NCI-H82 (cell line): ENCODE data around the gene IAPP.
"Not testable (repeated sequence)": the region's sequence is repeated elsewhere in the genome, so short reads cannot be mapped to it uniquely, and the experiment has no call there.

Experiments
- DNase-seq: peaks from one replicate; lab custom pipeline; 2025; lab: John Stamatoyannopoulos, UW

IAPP gene

DNA sequence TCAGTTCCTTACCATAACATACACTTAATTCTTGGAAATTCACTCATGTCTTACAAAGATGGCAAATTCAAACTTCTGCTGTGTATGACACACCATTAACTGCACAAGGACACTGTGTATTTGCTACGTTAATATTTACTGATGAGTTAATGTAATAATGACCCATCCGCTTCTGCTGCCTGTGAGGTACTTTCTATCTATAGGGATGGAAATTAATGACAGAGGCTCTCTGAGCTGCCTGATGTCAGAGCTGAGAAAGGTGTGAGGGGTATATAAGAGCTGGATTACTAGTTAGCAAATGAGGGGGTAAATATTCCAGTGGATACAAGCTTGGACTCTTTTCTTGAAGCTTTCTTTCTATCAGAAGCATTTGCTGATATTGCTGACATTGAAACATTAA lies at the start of gene IAPP:
Gene IAPP, plus strand, starts transcription at position 301 of the 400 bp plus-strand sequence. CDS start 450 bp downstream, outside the sequence.
- no peak for DNase-seq

DNA sequence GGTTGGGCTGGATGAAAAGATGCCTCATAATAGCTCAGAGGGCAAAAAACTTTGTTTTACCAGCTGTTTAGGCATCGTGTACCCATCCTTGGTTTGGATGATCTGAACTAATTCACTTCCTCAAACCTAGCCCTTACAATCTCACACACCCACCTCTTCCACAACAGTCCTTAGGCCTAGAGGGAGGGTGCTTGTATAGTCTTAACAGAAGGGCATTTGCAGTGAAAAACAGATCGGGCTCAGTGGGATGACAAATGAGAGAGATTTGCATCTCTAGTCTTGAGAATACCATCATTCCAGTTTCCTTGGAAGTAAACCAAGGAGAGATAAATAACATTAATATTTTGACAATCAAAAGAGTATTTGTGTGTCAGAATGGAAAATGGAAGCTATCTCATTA lies 49.0 kb upstream of the IAPP start:
- DNase-seq: no peak

DNA sequence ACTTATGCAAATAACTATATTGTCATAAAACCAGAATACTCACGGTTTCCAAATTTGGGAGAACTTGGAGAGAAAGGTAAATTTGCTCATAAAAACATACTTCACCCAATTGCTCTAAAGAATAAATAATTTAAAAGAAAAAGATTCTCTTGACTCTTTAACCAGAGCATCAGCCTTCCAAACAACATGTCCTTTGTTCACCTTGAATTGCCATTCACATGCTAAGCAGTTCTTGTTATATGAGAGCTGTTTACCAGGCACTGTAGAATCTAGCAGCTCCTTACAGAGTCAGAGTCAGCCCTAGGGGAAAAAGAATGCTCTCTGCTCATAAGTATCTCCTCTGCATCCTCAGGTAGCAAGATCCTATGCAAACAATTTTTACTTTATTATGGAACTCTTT lies 48.2 kb upstream of the IAPP start:
- no peak for DNase-seq

DNA sequence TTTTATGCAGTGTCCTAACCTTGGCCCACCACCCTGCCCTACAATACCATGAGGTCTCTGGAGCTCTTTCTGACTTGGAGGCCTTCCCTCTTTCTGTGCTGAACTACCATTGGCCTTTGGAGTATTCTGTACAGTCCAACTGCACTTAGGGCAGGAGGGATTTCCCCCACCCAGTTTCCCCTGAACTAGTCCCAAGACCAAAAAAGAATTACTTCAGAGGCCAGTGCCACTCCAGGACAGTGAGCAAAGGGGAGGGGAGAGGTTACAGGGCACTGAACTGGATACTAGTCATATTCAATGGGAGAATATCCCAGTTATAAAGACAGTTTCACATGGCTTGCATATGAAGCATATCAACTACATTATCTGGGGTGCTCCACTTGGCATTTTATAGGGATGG lies 44.1 kb upstream of the IAPP start:
- no peak for DNase-seq

- DNase-seq: peak; percentile 53
Observed at GRCh38 chr12:21330682-21331253, 41.9 kb upstream of the IAPP start.

GRCh38 chr12:21334771-21335325 lies 37.9 kb upstream of the IAPP start, which contains the start of gene SLCO1A2:
Gene SLCO1A2 (minus strand): TSS chr12:21334917. CDS start chr12:21334647, 270 bp downstream.
- DNase-seq: no peak

DNA sequence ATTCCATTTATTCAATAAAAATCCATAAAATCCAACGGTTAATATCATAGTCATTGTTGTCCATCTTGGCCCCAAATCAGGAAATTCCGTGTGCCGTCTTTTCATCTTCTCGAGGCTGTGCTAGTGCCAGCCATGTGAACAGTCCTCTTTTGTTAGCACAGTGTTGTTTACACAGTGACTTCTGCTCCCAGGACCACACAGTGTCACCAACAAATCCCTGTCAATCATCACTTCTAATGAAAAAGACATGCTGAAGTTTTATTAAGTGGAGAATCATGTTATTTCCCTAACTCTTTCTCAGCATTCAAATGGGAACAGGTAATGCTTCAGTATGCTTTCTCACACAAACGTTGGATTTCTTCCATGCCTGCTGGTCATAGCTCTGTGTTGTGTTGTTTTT lies 36.0 kb upstream of the IAPP start:
- no peak for DNase-seq

GRCh38 chr12:21337453-21337852 lies 35.2 kb upstream of the IAPP start:
- DNase-seq: no peak

GRCh38 chr12:21337959-21338744 lies 34.5 kb upstream of the IAPP start:
- peak; percentile 86 for DNase-seq

- DNase-seq: no peak
Observed at GRCh38 chr12:21339921-21340320, 32.8 kb upstream of the IAPP start.

- no peak for DNase-seq
Observed at GRCh38 chr12:21340403-21340802, 32.3 kb upstream of the IAPP start.

DNA sequence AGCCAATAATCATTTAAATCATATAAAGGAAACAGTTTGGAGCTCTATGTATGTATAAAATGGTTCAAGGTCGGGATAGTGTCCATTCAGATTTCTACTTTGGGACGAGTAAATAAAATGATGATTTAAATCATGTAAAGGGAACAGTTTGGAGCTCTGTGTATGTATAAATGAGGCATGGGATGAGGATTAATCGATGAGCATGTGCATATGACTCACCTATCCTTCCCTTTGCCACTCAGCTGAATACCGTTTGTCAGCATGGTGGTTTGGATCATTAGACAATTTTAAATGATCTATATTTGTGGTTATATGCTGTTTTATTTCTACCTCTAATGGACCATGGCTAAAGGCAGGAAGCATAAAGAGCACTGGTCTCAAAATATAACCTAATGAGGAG lies 30.9 kb upstream of the IAPP start:
- DNase-seq: no peak

GRCh38 chr12:21343636-21344035 lies 29.1 kb upstream of the IAPP start:
- DNase-seq: no peak

- DNase-seq: no peak
Observed at GRCh38 chr12:21346542-21347205, 26.0 kb upstream of the IAPP start.

DNA sequence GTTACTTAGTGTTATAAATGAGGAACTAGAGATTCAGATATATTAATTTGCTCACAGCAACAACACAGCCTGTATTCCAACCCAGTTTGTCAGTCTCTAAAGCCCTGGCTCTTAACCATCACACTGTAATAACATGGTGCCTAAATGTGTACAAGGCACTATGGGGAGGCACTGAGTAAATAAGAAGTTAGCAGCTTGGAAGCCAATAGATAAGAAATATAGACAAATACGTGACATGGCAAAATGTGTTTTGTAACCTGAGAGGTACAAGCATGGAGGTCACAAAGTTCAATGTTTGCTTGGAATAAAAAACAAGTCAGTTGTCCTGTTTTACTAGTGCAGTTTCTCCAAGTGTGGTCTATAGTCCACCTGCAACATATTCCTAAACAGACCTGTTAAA lies 21.7 kb upstream of the IAPP start:
- DNase-seq: no peak

DNA sequence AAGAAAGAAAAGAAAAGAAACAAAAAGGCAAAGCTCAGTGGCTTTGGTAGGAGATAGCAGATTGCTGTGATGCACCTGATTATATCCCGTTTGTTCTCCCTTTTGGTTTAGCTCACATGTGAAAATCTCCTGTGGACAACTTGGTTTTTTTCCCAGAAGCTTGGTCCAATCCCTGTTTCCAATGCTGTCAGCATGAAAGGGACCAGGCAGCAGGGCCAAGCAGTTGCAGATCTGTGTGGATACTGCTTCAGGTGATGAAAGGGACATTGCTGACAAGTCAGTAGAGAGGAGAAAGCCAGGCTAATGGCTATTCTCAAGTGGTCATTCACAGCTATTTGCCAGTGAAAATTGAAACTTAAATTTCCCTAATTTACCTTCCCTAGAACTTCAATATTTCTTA lies 19.2 kb upstream of the IAPP start:
- no peak for DNase-seq

DNA sequence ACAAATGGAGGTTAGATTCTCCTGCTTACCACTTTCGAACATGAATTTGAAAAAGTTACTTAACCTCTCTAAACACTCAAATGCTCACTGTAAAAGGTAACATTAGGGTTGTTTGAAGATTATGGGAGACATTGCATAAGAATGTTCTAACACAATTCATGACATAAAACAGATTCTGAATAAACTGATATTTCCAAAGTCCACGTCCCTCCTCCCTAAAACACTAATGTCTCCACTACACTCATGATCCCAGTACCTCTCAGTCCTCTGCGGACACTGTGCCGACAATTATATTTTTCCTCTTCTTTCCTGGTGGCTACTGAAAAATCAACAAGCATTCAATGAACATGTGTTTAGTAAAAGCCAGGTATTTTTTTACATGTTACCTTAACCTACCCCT lies 18.8 kb upstream of the IAPP start:
- DNase-seq: no peak

GRCh38 chr12:21354641-21355040 lies 18.1 kb upstream of the IAPP start:
- DNase-seq: no peak

DNA sequence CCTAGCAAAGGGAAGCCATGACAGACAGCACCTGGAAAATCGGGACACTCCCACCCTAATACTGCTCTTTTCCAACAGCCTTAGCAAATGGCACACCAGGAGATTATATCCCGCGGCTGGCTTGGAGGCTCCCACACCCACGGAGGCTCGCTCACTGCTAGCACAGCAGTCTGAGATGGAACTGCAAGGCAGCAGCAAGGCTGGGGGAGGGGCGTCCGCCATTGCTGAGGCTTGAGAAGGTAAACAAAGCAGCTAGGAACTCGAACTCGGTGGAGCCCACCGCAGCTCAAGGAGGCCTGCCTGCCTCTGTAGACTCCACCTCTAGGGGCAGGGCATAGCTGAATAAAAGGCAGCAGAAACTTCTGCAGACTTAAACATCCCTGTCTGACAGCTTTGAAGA lies 12.1 kb upstream of the IAPP start:
- DNase-seq: not testable (repeated sequence)

DNA sequence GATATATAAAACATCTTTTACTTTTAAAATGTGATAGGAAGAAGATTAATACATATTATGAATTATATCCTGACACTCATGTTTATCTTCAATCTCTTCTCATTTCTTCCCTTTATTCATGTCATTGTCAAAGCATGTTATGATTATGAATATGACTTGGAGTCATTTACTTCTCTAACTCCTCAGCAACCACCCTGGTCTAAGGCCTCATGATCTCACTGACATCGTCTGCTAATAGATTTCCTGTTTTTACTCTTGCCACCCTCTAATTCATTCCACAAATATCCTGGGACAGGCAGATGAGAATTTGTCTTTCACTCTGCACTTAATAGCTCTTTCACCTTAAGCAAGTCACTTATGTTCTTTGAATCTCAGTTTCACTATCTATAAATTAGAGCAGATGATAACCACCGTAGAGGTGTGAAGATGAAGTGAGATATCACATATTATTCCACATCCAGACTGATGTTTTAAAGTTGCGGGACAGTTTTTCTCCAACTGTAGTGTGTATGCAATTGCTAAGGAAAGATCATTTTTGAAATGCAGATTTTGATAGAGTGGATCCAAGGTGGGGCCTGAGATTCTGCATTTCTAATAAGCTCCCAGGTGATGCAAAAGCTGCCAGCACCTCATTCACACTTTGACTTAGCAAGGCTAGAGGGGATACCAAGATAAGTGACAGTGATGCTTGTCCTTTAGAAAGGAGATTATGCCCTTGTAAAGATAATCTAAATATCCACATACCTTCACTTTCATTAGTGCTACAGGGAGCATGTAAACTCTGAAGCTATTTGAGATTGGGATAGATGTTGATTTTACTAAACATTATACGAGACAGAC lies 3.3 kb upstream of the IAPP start:
- no peak for DNase-seq

DNA sequence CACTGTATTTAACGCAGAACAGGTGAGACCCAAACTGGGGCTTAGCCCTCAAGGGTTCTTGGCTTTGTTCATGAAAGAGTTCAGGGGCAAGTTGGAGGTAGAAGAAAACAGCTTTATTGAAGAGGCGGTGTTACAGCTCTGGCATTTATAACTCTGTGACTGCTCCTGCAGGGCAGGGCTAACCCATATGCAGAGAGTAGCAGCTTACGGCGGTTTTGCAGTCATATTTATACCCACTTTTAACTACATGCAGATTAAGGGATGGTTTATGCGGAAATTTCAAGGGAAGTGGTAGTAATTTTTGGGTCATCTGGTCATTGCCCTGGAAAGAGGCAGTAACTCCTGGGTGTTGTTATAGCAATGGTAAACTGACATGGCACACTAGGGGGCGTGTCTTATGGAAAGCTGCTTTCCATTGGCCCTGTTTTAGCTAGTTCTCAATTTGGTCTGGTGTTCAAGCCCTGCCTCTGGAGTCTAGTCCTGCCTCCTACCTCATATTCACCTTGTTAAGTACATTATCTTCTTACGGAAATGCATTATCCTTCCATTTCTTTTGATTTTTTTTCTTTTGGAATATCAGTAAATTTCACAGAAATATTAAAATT lies 1.8 kb upstream of the IAPP start:
- DNase-seq: no peak

DNA sequence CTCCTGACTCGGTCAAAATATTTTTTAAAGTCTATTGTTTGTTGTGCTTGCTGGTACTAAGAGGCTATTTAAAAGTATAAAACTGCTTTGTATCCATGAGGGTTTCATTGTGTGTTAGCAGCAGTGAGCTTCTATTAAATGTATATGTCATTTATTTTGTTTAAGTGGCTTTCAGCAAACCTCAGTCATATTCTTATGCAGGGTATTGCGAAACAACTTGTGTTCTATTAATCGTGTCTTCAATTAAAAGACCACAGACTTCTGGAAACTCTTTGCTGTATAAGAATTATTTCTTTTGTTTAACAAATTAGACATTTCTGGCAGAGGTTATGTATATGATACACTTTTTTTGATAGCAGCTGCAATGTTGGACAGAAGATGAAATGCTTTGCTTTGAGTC lies 6.5 kb downstream of the IAPP start:
- no peak for DNase-seq
